Mammary epithelial cell (primary cell): ENCODE measurements around the gene RIN2.

Source experiments
- CTCF ChIP-seq, 2 donors: IDR thresholded peaks in 1 of 2; conservative IDR thresholded peaks in 1 of 2; 2 replicates each; pipeline ENCODE4 v1.5.1; 2011 to 2012; ENCODE audit warnings: inconsistent platforms in 2 of 2, low read length in 2 of 2, mild to moderate bottlenecking in 2 of 2, control low read depth in 1 of 2, low read depth in 1 of 2; ENCODE audit not compliant: insufficient read depth in 1 of 2; ENCODE audit errors: extremely low read depth in 1 of 2
- EZH2 ChIP-seq: IDR thresholded peaks from 2 replicates; pipeline ENCODE4 v1.6.1; 2012; ENCODE audit warnings: low read length, inconsistent platforms, borderline replicate concordance

GRCh38 chr20:19734811-19735210 lies 23.2 kb upstream of the RIN2 start:
- no peak for TF ChIP-seq CTCF (conservative IDR thresholded peaks at IDR 0.05 in 1 of 2, IDR thresholded peaks at IDR 0.05 in 1 of 2; ENCODE audit: extremely low read depth in 1 of 2, insufficient read depth in 1 of 2, low read depth in 1 of 2, low read length in 2 of 2)
- no peak for TF ChIP-seq EZH2
